LNCaP clone FGC (cell line): ENCODE results near the gene MCCC1.

Source experiments
- DNase-seq: peaks from one replicate; pipeline ENCODE4 v3.0.0-alpha.2; 2011; ENCODE audit warnings: low read depth
- H3K4me3 ChIP-seq: 2 replicates; pipeline ENCODE4 v1.5.1; 2011; ENCODE audit warnings: mild to moderate bottlenecking, low read depth, low read length, control low read depth
- TF ChIP-seq, protein P1 (sequence below): IDR thresholded peaks from 2 replicates; pipeline ENCODE4 v1.5.1; 2012; ENCODE audit warnings: mild to moderate bottlenecking; ENCODE audit not compliant: control insufficient read depth, insufficient read depth; ENCODE audit errors: extremely low read depth

The MCCC1 gene

DNA sequence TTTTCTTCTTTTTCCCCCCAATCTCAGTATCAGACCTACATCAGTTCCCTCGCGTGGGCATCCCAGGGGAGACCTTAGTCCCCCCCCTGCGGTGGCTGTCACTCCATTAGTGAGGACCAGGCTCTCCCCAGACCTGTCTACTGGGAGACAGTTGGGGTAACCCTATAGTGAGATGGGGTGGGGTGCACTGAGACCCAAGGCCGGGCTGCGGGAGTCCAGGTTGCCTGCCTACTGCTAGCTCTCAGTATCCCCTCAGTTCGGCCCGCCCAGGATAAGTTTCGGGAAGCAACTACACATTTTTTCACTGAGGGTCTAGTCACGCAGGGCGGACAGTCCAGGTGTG is 118.3 kb downstream of the MCCC1 start:
- DNase-seq: no peak
- TF ChIP-seq, protein P1, sequence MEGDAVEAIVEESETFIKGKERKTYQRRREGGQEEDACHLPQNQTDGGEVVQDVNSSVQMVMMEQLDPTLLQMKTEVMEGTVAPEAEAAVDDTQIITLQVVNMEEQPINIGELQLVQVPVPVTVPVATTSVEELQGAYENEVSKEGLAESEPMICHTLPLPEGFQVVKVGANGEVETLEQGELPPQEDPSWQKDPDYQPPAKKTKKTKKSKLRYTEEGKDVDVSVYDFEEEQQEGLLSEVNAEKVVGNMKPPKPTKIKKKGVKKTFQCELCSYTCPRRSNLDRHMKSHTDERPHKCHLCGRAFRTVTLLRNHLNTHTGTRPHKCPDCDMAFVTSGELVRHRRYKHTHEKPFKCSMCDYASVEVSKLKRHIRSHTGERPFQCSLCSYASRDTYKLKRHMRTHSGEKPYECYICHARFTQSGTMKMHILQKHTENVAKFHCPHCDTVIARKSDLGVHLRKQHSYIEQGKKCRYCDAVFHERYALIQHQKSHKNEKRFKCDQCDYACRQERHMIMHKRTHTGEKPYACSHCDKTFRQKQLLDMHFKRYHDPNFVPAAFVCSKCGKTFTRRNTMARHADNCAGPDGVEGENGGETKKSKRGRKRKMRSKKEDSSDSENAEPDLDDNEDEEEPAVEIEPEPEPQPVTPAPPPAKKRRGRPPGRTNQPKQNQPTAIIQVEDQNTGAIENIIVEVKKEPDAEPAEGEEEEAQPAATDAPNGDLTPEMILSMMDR: no peak
- H3K4me3 ChIP-seq: peak overlapping the region; percentile 68

DNA sequence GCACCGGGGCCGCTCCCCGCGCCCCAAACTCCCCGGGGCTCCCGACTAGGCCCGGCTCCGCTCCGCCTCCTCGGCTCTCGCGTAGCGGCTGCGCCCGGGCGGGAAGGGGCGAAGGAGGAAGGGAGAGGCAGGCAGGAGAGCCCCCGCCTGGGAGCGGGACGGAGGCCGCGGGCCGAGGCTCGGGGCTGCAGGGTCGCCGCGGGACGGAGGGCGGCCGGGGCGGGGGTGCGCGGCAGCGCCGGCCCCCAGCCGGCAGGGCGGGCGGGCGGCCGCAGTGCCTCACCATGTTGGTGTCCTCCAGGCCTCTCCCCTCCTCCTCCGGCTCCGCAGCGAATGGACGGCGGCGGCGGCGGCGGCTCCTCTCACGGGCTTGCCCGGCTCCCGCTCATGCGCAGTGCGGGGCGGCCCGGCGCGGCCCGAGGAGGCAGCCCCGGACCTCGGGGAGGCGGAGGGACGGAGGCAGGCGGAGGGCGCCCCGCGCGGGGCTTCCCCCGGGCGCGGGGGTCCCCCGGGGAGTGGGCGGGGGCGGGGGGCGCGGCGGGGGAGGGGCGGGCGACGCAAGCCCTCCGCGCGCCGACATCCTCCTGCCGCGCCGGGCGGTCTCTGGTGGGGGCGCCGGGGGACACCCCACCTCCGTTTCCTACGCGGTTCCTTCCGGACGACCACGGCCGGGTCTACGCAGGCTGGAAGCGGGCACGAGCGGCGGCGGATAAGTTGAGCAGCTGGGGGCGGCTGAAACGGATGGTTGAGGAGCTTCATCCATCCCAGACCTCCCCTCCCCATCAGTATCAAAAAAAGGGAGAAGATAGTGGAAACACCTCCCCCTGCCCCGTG is 118.9 kb downstream of the MCCC1 start, which contains the start of gene DCUN1D1:
TSS of gene DCUN1D1 (minus strand) at position 335 of the 834 bp plus-strand sequence. CDS start at position 286, 49 bp downstream.
- TF ChIP-seq, protein P1: no peak

DNA sequence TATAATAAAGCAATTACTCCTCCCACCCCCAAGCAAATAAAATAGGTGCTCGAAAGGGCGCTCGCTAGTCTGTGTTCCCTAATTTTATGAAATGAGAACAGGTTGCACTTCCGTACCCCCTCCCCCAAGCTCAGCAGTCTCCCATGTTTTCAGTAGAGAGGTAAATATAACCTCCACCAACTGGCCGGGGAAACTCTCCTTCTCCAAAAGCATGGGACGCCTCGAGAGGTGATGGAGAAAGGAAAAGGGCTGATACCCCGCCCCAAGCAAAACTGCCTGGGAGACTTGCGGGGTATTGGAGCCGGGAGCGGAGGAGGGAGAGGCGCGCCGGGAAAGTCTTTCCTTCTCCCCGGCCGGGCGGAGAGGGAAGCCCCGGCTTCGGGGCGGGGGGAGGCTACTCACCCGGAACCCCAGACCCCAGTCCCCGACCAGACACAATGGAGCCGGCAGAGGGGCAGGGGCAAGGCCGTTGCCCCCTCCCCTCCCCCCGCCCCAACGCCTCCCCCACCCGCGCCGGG is 119.6 kb downstream of the MCCC1 start:
- H3K4me3 ChIP-seq: peak overlapping the region; percentile 86
- no peak for DNase-seq
- TF ChIP-seq, protein P1: no peak

More for the DNA sequence above, 118.9 kb downstream of the MCCC1 start, which contains the start of gene DCUN1D1:
- DNase-seq: peak; percentile 22
- peak within 1 kb of the TSS; percentile 86 for H3K4me3 ChIP-seq

DNA sequence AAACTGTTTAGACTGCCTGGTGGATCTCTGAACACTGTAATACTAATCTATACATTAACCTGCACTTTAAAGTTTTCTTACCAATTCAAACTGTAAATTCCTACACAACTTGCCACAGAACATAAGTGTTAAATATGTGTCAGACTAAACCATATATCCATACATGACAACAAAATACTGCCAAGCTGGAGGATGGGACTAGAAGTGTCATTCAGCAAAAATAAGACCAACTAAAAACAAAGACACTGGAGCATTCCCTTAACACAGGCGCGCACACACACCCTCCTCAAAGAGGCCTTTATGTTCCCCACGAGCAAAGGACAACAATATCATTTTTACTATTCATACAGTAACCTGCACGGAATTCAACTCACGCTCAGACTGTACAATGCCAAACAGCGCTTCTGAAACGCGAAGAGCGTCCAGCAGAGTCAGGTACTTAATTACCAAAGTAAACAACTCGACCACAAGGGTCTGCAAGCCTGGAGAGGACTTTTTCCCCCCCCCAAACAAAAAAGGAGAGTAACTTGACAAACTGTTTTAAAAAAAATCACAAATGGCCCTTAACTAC is 120.1 kb downstream of the MCCC1 start:
- H3K4me3 ChIP-seq: peak overlapping the region; percentile 86
- no peak for DNase-seq
- TF ChIP-seq, protein P1: no peak

DNA sequence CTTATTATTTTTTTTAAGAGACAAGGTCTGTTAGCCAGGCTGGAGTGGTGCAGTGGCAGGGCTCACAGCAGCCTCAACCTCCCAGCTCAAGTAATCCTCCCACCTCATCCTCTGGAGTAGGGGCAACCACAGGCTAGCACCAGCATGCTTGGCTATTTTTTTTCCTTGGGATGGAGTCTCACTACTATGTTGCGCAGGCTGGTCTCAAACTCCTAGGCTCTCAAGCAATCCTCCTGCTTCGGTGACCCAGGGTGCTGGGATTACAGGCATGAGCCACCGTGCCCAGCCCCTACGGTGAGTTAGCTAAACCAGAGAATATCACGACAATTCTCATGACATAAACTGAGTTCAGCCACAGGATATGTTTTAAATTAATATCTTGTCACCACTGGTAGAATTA is 120.9 kb downstream of the MCCC1 start:
- DNase-seq: no peak
- no peak overlapping the region for H3K4me3 ChIP-seq
- TF ChIP-seq, protein P1: no peak

DNA sequence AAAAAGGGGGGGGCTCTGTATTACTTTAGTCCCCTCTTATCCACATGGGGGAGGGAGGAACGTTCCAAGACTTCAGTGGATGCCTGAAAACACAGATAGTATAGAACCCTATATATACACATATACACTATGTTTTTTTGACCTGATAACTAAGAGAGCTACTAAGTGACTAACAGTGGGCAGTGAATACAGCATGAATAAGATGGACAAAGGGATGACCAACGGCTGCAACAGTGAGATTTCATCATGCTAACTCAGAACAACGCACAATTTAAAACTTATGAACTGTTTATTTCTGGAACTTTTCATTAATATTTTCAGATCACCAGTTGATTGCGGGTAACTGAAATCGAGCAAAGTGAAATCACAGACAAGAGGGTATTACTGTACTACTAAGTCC is 126.2 kb downstream of the MCCC1 start:
- TF ChIP-seq, protein P1: no peak
- no peak for DNase-seq
- no peak overlapping the region for H3K4me3 ChIP-seq
